GM18508 (cell line): ENCODE data around the gene SCIN.
"Not testable (repeated sequence)": the region's sequence is repeated elsewhere in the genome, so short reads cannot be mapped to it uniquely, and the experiment has no call there.

Experiments used
- ATAC-seq: cut with Tn5 transposase; IDR thresholded peaks from one replicate; pipeline ENCODE4 v1.9.1; 2021; ENCODE audit warnings: moderate number of reproducible peaks; ENCODE audit not compliant: insufficient read depth, unreplicated experiment

The SCIN gene

DNA sequence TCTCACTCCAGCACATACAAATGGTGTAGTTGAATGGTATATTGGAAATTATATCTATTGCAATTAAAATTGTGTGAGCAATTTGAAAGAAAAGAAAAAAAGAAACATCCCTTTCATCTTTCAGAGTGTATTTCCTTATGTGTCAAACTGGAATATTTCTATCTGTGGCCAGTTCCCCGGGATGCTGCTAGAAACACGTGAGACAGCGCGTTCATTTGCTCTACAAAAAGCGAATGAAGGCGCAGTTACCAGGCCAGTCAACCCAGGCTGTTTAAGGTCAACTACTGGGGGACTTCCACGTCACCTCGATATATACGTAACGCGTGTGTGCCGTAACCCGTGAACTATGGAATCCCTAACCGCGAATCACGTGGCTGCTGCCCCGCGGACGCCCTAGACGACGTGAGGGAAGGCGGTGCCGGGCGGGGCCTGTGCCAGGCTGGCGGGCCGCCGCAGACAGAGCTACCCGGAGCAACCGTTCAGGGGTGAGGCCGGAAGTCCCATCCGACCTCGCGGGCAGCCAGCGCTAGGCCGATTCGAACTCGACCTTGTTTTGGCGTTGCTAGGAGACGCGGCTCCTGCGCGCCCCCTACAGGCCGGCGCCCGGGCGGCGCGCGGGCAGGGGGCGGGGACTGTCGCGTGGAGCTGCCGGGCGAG is 115.8 kb downstream of the SCIN start:
- peak; percentile 83 for ATAC-seq

DNA sequence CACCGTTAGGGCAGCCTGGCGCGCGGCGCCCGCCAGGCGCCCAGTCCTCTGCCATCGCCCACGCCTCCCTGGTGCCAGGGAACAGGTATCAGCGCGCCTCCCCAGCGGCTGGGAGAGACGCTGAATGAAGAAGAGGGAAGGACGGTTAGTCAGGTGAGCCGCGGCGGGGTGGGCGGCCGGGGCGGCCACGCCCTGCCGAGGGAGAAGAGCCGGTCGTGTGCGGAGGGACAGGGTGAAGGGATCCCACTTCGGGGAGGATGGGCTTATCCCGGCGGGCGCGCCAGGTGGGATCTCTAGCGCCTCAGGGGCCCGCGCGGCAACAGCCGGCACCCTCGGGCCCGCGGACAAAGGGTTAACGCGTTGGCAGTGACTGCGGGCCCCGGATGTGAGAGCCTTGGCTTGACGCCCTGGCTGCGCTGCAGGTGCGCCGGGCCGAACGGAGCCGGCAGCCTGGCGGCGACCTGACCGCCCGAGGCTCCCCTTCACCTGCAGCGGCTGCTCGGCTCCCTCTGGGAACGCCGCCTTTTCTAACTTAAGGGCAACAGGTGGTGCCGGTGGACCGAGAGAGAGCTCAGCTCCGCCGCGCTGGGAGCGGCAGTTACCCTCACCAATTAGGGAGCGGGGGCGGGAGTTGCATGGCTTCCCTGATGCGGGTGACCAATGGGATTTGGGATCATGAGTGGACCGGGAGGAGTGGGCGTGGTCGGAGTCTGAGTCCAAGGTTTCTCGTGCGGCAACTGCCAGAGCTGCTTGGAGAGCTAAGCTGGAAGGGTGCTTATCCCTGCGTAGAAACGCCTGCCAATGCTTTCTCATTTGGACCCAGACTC is 116.6 kb downstream of the SCIN start, which contains the start of gene ARL4A:
Gene ARL4A (plus strand): TSS at position 743 of the 827 bp plus-strand sequence. CDS start 622 bp downstream, outside the sequence.
- ATAC-seq: peak; percentile 75

DNA sequence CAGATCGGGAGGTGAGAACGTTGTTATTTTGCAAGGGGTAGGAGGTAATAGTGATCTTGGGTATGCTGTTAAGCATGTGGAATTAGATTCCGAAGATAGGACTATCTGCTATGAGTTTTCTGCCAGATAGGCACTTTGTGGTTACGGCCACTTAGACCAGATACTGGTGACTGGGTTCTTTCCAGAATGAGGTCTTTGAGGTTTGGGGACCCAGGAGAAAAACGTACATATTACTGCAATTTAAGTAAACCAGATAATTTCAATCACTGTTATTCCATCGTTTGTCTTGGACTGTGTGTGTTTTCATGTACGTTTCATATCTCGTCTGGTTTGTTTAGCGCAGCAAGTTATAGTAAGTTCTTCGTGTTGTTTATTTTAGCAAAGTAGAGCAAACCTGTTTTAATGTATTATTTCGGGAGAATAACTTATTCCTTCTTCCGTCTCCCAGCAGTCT is 117.2 kb downstream of the SCIN start:
- ATAC-seq: no peak

DNA sequence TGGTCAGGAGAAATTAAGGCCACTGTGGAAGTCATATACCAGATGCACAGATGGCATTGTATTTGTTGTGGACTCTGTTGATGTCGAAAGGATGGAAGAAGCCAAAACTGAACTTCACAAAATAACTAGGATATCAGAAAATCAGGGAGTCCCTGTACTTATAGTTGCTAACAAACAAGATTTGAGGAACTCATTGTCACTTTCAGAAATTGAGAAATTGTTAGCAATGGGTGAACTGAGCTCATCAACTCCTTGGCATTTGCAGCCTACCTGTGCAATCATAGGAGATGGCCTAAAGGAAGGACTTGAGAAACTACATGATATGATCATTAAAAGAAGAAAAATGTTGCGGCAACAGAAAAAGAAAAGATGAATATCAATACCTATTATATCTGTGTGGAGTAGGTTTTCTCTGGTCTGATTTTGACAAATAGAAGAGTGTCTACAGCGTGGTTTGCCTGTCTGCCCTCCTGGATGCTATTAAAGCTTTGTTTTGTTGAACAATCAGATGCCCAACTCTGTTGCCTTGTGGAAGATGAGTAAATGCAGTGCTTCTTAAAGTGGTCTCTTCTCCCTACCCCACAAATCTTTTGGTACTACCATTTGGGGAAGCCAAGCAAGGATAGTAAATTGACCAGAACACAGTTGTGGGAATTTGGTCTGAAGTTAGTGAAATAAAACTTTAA is 118.1 kb downstream of the SCIN start:
- not testable (repeated sequence) for ATAC-seq

DNA sequence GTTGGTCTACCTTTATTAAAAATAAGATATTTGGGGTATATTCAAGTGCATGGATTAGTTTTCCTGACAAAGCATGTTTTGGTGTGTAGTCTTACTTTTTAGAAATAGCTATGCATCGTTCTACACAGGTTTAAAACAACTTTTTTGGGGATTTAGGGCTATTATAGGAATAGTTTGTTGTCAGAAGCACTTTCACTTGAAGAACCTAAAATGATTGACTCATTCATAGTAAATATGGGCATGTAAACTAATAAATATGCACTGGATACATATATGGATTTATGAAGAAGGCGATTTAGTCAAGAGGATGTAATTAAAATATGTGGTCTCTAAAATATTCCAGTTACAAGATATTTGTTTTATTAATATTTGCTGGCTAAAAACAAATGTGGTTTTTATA is 118.9 kb downstream of the SCIN start:
- ATAC-seq: no peak

DNA sequence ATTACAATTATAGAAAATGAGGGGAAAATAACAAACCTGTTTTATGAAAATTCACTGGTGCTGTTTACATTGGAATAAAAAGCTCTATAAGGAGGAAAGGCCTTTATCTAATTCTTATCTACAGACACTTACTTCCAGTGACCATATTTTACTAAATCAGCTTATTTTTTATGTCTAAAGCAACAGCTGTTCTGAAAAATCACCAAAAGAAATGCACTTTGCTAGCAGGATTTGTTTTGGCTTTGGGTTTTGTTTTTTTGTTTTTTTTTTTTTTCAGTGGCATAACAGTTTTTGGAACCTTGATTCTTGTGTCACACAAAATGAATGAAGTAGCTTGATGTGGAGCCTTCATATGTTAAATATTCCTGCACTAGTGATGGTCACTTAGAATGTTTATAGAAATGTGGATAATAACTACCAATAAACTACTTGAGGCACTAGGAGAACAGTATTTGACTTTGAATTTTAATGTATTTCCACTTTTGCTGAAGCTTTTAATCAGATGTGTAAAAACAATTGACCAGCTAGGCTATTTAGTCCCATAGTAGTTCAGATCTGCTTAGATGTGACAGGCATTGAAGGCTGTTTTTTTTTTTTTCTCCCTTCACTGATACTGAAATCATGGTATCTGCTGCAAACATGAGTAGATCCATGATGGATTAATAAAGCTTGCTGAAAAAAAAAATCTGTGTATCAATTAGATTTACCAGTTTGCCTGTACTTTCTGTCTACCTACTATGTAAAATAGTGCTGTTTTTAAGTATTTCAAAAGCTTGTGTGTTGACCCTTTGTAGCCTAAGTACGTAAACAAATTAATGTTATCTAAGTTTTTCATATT is 119.7 kb downstream of the SCIN start:
- no peak for ATAC-seq

DNA sequence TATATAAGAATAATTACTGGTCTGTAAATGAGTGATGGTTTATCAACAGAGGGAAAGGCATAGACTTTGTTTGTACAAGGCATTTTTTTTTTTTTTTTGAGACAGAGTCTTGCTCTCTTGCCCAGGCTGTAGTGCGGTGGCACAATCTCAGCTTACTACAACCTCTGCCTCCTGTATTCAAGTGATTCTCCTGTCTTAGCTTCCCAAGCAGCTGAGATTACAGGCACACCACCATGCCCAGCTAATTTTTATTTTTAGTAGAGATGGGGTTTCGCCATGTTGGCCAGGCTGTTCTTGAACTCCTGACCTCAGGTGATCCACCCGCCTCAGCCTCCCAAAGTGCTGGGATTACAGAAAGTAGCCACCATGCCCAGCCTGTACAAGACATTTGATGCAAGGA is 120.9 kb downstream of the SCIN start:
- ATAC-seq: not testable (repeated sequence)

DNA sequence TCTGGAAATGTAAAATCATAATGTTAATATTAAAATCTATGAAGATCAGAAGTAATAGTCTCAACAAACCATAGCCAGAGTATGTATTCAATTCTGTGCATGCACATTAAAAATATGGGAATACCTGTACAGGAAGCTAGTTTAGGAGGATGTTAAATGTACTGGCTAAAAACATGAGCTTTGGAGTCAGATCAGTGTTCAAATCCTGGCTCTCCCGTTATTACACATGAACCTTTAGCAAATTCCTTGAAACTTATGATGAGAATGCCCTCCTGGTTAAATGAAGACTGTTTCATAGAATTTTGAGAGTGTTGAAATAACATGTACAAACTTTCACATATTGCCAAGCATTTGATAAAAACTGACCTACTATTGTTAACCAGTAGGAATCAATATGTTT is 121.5 kb downstream of the SCIN start:
- ATAC-seq: no peak

DNA sequence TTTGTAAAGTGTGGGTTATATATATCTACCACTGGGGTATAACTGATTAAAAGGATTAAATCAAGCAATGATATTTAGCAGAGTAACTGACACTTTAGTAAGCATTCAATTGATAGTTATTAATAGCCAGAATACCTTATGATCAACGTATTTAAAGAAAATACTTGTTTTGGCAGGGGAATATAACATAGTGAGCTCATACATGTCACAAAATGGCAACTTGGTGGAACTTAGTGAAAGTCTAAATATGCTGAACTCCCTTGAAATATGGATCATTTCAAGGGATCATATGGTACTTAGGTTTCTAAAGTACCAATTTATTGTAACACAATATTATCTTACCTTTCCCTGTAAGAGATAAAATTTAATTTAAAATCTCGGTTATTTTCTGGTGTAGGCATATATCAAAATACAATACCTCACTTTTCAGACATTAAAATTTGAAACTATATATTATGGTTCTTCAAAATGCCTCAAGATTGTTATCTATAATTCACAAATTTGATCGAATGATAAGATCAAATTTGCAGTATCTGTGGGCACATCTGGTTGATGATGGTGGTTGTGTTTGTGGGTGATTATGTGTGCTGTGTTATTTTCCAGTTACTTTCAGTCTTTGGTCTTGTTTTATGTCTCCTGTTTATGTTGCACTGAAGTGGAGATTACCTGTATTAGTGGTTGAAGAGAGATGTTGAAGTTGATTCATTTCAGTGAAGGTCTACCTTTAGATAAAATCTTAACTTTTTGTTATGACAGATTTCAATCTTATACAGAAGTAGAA is 122.1 kb downstream of the SCIN start:
- no peak for ATAC-seq

DNA sequence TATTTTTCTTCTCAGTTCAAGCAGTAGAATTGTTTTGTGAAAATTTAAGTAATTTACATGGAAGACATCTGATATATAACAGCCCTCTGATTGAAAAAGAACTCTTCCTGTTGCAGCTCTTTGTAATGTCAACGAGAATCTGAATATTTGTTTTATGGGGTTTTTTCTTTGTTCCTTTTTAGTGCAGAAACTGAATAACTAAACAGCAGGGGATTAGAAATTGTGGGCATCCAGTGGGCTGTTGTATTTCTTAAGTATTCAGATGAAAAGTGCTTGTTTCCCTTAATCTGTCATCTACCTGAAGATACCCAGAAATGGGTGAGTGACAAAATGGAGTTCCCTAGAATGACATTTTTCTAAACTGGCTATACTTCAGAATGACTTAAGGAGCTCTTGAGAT is 124.3 kb downstream of the SCIN start:
- ATAC-seq: no peak

DNA sequence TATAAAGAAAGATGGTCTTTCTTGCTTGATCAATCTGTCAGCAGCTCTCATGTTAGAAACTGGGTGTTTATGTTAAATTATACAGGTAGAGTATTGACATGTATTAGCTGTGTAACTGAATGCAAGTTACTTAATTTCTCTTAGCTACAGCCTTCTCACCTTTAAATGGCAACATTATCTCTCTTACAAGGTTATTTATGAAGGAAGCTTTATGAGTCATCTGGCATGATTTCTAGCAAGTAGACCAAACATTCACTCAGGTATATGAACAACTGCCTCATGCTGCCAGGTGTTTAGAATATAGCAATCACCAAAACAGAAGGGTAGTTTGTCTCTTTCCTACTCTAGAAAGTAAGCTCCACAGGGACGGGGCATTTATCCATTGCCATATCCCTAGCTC is 125.4 kb downstream of the SCIN start:
- ATAC-seq: no peak

DNA sequence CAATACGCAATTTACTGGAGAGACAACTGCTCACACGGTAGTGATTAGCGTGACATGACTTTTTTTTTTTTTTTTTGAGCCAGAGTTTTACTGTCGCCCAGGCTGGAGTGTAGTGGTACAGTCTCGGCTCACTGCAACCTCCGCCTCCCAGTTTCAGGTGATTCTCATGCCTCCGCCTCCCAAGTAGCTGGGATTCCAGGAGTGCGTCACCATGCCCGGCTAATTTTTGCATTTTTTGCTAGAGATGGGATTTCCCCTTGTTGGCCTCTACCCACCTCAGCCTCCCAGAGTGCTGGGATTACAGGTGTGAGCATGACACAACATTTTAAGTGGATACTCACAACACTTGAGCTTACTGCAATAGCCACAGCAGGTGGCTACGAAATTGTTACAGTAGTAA is 128.8 kb downstream of the SCIN start:
- no peak for ATAC-seq

DNA sequence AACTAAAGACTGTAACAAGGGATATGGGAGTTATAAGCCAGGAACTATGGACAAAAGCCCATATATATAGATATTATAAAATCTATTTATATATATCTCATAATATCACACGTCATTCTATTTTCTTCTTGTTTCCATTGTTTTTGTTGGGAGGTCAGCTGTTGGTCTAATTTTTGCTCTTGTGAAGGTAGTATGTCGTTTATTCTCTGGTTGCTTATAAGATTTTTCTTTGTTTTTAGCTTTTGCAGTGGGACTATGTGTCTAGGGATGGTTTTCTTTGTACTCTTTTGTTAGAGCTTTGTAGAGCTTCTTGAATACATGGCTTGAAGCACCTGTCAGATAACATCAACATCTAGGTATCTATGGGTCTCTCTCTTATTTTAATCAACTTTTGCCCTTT is 130.9 kb downstream of the SCIN start:
- ATAC-seq: no peak

DNA sequence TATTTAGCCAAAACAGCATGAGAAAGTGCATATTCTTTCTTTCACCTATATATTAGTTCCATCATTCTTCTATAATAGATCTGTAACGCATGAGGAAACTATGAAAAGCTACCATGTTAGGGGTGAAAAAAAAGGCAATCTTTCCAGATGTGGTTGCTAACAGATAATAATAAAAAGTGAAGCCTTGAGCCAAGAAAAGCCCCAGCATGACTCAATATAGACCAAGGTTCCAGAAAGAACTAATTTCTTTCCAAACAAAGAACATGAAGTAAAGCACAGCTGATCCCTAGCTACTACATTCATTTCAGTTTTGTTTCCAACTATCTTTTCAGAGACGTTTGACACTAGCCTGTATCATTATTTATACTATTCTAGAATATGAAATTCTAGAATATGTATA is 133.4 kb downstream of the SCIN start:
- no peak for ATAC-seq

DNA sequence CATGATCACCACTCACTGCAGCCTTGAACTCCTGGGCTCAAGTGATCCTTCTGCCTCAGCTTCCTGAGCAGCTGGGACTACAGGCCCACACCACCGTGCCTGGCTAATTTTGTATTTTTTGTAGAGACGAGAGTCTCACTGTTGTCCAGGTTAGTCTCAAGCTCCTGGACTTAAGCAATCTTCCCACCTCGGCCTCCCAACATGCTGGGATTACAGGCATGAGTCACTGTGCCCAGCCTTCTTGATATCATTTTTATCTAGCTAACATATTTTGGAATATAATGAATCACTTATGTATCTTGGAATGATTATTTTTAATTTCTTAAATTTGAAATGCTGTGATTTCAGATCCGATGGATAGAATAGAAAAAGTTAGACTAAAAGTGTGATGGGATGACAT is 135.4 kb downstream of the SCIN start:
- no peak for ATAC-seq

DNA sequence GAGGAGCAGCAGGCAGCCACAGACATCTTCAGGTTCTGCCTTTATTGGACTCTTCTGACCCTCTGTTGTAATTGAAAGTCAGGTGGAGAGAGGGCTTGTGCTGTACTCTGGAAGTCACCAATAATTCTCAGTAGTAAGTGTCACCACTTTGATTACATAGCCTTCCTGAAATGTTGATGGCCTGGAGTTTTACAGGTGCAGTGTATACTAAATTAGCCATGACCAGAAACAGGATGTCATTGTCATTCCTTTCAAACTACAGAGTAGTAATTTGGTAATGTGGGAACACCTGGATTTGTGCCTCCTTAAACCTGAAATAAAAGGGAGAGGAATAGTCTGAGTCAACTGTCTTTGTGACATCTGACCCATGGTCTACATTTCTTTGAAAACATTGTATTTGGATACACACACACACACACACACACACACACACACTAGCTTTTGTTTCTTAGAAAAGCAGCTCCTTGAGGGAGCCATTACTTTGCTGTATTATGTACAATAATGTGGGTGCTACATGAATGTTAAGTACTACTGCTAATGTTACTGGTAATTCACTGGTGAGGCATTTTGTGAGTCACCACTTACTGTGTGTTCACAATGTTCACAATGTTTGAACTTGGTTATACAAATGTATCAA is 136.5 kb downstream of the SCIN start:
- ATAC-seq: no peak

DNA sequence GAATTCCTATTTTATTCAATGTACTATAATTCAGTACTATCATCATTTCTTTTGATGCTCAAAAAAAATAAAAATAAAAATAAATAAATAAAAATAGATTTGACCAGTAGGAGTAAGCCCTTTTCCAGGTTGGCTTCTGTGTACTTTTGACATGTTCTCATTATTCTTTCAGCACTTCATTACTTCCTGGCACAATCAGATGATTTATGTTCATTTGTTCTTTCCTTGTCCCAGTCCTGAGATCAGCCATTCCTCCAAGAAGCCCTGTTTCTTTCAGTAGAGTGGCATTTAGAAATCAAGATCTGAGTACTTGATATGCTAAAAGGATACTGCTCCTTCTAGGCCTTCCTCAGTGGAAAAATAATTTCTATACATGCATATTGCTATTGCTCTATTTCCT is 137.8 kb downstream of the SCIN start:
- ATAC-seq: no peak
